ENCODE measurements around the gene ADNP2. TPM values are rescaled to one million over a fixed set of nuclear protein-coding genes. Genes with fewer than 3 reads are reported as not detected.

The ADNP2 gene
- total RNA-seq, 4 donors from 2014 or later: 17.1 to 18.9 (median 17.3) TPM

DNA sequence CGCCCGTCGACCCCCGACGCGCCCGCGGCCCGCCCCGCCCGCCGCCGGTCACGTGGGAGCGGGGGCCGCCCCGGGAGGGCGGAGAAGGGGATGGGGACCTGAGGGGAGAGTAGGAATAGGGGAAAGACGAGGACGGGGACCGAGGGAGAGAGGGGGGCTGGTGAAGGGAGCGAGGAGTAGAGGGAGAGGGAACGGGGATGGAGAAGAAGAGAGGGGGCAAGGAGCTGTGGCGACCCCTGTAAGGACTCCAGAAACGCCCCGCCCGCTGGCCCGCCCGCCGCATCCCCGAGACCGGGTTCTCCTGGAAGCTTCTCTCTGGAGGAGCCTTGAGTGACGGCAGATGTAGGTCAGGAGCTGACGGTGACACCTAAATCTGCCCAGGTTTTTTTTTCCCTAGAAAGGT, 615 bp downstream of the ADNP2 start:
- Histone ChIP-seq H3K4me1 (peaks cover 13 to 57% (median 37%) of the 10 kb centered on the region in 4 donors), H3K27me3 (no peaks in the 10 kb centered on the region), H3K4me3 (peak overlapping the region; percentile 68 to 89 (median 80)), H3K9me3 (no peaks in the 10 kb centered on the region), H3K27ac (replicated peaks in 1 of 4) (peak overlapping the region; percentile 93 to 96 (median 95)), H3K36me3 (no peaks in the 10 kb centered on the region)
- intact Hi-C loops (cut with DNase I): loop anchor here (5.0 kb wide), 2 partner anchors 38 to 72 kb away; no protein-coding TSS in a partner anchor
- DNase-seq (ENCODE audit: extremely low spot score): peak; percentile 89
- TF ChIP-seq CTCF (IDR thresholded peaks at IDR 0.05) (no peak), POLR2AphosphoS5 (IDR thresholded peaks at IDR 0.05) (no peak), POLR2A (IDR thresholded peaks at IDR 0.05; ENCODE audit: low read depth) (no peak), EP300 (IDR thresholded peaks at IDR 0.05) (no peak)
- WGBS: under 1% methylated on average over 34 of the region's 34 CpGs

DNA sequence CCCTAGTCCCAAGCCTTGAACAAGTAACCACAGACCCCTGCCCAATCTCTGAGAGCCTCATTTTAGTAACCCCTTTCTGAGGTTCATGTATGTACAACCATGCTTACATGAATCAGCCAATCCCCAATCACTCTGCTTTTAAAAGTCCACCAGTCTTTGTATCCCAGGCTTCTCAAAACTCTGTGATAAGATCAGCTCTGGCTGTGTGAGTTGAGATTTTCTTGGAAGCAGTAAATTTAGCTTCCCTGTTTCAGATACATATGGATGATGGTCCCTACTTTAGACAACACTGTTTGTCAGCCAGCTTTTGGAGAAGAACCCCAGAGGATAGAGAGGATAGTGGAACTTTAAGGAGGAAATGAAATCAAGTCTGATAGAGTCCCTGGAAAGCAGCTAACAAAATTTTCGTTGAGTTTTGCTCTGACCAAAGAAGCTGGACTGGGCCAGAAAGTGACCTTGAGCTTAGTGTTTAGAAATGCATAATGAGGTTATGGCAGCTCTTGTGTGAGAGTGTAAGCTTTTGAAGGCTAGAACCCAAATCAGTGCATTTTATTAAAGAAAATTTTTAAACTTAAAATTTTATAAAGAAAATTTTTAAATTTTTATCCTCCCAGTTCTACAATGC, 3.7 kb downstream of the ADNP2 start:
- 0% methylated on average over 1 of the region's 1 CpG for WGBS
- intact Hi-C loops (cut with DNase I): loop anchor here (5.0 kb wide), 1 partner anchor 35 kb away; no protein-coding TSS in a partner anchor
- Histone ChIP-seq H3K4me3 (no peak overlapping the region), H3K27me3 (no peaks in the 10 kb centered on the region), H3K36me3 (peaks cover 0 to 4% (median 2%) of the 10 kb centered on the region in 4 donors), H3K9me3 (no peaks in the 10 kb centered on the region), H3K27ac (replicated peaks in 1 of 4) (no peak overlapping the region), H3K4me1 (peaks cover 13 to 52% (median 49%) of the 10 kb centered on the region in 4 donors)
- peak; percentile 31 for DNase-seq (ENCODE audit: extremely low spot score)
- TF ChIP-seq POLR2A (IDR thresholded peaks at IDR 0.05; ENCODE audit: low read depth) (no peak), CTCF (IDR thresholded peaks at IDR 0.05) (no peak), POLR2AphosphoS5 (IDR thresholded peaks at IDR 0.05) (no peak), EP300 (IDR thresholded peaks at IDR 0.05) (no peak)

DNA sequence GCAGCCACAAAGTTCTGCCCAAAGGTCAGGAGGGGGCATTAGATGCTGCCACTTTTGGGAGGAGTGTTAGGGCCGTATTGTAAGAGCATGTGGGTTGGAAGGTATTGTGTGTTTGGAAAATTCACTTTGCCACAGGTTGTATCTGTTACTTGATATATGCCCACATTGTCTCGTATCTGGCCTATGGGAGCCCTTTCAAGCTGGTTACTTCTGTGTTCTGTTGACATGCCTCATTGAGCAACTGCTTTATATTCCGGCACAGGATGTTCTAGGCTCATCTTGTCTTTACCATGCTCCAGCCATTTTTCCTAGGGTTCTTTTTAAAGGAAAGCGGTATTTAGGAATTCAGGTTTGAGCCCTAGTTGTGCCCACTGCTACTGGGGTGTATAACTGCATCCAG, 6.0 kb downstream of the ADNP2 start:
- no peak for TF ChIP-seq CTCF (IDR thresholded peaks at IDR 0.05)
- no peaks in the 10 kb centered on the region for H3K27me3 ChIP-seq
- no peak overlapping the region for H3K4me3 ChIP-seq
- H3K27ac ChIP-seq (replicated peaks in 1 of 4): no peak overlapping the region
- DNase-seq (ENCODE audit: extremely low spot score): peak; percentile 39
- H3K4me1 ChIP-seq: peaks cover 13 to 49% (median 47%) of the 10 kb centered on the region in 4 donors
- intact Hi-C loops (cut with DNase I): no loop called here
- H3K9me3 ChIP-seq: no peaks in the 10 kb centered on the region
- H3K36me3 ChIP-seq: peaks cover 4 to 27% (median 12%) of the 10 kb centered on the region in 4 donors
- WGBS: 92% methylated on average over 4 of the region's 4 CpGs

GRCh38 chr18:80119111-80119510, 10.0 kb downstream of the ADNP2 start:
- intact Hi-C loops (cut with DNase I): no loop called here
- no peak overlapping the region for H3K27ac ChIP-seq (replicated peaks in 1 of 4)
- no peak for TF ChIP-seq CTCF (IDR thresholded peaks at IDR 0.05)
- no peak for TF ChIP-seq POLR2AphosphoS5 (IDR thresholded peaks at IDR 0.05)
- TF ChIP-seq POLR2A (IDR thresholded peaks at IDR 0.05; ENCODE audit: low read depth): no peak
- TF ChIP-seq EP300 (IDR thresholded peaks at IDR 0.05): no peak
- DNase-seq (ENCODE audit: extremely low spot score): no peak
- peaks cover 4 to 31% (median 12%) of the 10 kb centered on the region in 4 donors for H3K36me3 ChIP-seq
- H3K27me3 ChIP-seq: no peaks in the 10 kb centered on the region
- 77% methylated on average over 6 of the region's 6 CpGs for WGBS
- H3K9me3 ChIP-seq: no peaks in the 10 kb centered on the region
- no peak overlapping the region for H3K4me3 ChIP-seq
- H3K4me1 ChIP-seq: peaks cover 0 to 21% (median 11%) of the 10 kb centered on the region in 4 donors

DNA sequence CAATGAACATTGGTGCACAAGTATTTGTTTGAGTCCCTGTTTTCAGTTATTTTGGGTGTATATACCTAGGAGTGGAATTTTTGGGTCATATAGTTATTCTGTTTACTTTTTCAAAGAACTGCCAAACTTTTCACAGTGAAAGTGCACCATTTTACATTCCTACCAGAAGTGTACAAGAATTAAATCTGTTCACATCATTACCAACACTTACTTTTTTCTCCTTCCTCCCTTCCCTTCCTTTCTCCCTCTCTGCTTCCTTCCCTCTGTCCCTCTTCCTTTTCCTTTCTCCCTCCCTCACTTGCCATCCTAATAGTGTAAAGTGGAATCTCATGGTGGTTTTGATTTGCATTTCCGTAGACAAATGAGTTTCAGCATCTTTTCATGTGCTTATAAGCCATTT, 11.9 kb downstream of the ADNP2 start:
- Histone ChIP-seq H3K9me3 (no peaks in the 10 kb centered on the region), H3K27ac (replicated peaks in 1 of 4) (no peak overlapping the region), H3K4me3 (no peak overlapping the region), H3K36me3 (peaks cover 4 to 31% (median 12%) of the 10 kb centered on the region in 4 donors), H3K4me1 (peaks cover 0 to 6% (median 0%) of the 10 kb centered on the region in 4 donors), H3K27me3 (no peaks in the 10 kb centered on the region)
- DNase-seq (ENCODE audit: extremely low spot score): no peak
- intact Hi-C loops (cut with DNase I): no loop called here
- WGBS: 91% methylated on average over 1 of the region's 1 CpG
- TF ChIP-seq POLR2AphosphoS5 (IDR thresholded peaks at IDR 0.05): no peak
- no peak for TF ChIP-seq CTCF (IDR thresholded peaks at IDR 0.05)
- no peak for TF ChIP-seq EP300 (IDR thresholded peaks at IDR 0.05)
- TF ChIP-seq POLR2A (IDR thresholded peaks at IDR 0.05; ENCODE audit: low read depth): no peak

All from esophagus muscularis mucosa (tissue), 4 donors.